Measurements from ENCODE around the gene HOXC11.

Gene HOXC11

DNA sequence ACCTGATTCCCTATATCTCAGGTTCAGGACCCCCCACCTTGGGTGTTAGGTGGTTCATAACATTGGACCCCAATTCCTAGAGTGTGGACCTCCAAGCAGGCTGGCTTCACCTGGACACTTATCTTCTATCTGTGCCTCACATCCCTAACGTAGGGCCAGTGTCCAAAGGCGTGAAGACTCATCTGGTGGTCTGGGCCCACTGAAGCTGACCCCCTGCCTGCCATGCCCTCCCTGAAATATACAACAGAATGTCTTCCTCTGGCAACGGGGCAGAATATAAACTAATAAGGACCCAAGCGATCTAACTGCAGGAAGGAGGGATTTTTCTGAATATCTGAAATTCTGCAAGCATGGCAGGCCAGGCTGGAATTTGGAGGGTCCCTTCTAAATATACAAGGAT is 28.7 kb upstream of the HOXC11 start:
- DNase-seq = no peak

DNA sequence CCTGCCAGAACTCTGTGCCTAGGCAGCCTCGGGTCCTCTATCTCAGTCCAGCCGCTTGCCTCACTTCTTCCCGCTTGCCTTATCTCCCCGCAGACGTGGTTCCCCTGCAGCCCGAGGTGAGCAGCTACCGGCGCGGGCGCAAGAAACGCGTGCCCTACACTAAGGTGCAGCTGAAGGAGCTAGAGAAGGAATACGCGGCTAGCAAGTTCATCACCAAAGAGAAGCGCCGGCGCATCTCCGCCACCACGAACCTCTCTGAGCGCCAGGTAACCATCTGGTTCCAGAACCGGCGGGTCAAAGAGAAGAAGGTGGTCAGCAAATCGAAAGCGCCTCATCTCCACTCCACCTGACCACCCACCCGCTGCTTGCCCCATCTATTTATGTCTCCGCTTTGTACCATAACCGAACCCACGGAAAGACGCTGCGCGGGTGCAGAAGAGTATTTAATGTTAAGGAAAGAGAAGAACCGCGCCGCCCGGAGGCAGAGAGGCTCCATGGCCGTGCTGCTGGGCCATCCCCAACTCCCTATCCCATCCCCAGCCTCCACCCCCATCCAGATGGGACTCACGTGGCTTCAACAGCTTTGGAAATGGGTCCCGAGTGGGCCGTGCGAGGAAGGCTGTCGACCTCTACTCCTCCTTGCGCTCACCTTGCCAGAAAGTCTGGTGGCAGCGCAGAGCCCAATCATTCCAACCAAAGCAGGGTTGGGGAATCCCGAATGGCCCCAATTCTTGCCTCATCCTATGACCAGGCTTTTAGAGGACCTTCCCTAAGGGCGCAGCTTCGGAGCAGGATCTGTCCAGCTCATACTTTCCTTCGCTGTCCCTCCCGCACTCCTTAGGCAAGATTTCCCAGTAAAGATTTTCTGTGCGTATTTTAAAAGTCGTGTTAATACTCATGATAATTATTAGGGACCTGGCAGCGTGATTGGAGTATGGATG is 27.7 kb upstream of the HOXC11 start:
- DNase-seq = no peak

DNA sequence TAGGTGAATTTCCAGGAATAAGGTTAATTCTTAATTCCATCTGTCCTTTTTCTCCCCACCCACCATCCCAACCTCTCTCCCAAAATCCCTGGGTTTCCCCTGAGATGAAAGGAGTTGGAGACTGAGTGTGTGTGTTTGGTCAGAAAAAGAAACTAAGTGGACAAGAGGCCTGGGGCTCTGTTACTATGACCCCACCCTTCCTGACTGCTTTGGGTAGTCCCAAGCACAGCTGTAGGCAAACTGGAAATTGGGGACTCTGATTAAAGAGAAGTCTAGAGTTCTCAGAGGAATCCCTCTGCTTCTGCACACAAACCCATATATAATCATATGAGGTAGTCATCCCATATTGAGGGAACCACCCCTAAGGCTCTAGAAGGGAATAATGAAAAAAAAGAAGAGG is 25.2 kb upstream of the HOXC11 start:
- DNase-seq = no peak

DNA sequence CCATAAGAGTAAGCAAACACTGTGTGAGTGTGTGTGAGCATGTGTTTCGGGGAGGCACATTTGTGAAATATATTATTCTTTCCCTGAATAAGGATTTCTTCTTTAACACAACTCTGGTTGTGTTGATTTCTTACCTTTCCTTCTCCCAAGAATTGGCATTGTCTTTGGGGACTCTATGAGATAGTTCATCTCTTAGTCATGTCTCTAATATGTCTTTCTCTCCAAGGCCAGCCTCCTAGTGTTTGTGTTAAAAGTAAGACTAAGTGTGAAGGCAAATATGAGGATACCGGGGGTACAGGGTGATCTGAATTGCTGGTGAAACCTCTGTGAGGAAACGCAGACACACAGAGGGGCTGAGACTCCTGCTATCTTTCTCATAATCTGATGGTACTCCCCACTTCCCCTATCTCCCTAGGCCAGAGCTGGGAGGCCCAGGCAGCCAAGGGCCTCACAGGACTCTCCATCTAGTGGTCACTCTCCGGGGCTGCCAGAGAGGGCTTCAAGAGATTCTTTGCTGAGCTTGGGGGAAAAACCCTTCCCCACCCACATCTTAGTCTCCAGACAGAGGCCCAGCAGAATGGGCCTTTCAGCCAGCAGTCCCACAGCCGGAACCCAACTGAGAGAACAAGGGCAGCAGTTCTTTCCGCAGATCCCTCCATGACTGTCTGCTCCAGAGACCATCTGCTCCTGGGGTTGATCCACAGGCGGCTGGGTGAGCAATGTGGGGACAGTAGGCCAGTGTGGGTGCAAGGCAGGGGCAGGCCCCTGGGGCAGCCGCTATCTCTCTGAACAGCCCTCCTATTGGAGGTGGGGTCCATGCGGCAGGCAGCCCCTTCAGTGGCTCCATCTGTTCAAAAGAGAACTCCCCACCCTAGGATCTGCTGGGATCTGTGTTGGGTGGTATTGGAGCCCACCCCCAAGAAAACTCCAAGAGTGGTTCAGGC is 24.0 kb upstream of the HOXC11 start:
- DNase-seq = no peak

DNA sequence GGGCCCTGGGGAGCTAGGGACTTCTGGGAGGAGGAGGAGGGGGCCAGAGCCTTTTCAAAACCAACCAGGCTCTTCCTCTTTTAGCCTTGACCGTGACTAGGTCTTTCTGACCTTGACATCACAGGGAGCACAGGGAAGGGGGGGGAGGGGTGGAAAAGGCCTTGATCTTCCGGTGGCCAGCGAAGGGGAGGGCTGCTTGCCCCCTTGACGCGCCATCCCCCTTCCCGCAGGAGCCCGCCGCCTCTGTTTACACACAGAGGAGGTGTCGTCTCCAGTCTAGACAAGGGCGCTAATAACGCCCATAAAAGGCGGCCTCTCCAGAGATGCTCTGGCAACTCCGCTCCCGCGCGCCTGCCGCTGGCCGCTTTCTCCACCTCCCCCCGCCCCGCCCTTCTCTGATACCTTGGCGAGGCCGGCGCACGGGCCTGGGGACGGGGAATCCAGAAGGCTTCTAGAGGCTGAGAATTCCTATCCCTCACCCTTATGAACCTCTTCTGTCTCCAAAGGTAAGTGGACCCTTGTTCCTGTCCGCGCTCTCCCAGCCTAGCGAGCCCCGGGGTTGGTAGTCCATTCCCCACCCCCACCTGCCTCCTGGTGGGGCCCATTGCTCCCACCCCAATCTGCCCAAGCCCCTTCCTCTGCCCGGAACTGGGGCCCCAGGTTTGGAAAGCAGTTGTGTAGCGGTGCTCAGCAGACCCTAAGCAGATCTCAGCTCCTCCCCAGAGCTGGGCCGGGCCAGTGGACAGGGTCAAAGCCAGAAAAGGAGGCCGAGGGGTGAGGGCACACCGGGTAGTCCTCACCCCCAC is 23.1 kb upstream of the HOXC11 start:
- DNase-seq = no peak

DNA sequence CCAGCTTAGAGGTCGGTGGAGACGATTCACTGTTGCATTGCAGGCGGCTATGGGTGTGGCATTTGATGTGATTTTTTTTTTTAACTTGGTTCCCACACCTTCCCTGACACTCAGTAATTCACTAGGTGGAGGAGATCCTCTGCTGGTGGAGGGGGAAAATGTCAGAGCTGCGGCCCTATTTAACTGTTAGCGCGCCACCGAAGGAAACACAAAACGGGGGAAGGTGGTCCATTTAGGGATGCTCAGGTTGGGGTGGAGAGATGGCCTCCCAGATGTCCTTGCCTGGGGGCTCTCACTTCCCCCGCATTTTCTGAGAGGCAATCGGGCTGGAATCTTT is 22.5 kb upstream of the HOXC11 start:
- no peak for DNase-seq

DNA sequence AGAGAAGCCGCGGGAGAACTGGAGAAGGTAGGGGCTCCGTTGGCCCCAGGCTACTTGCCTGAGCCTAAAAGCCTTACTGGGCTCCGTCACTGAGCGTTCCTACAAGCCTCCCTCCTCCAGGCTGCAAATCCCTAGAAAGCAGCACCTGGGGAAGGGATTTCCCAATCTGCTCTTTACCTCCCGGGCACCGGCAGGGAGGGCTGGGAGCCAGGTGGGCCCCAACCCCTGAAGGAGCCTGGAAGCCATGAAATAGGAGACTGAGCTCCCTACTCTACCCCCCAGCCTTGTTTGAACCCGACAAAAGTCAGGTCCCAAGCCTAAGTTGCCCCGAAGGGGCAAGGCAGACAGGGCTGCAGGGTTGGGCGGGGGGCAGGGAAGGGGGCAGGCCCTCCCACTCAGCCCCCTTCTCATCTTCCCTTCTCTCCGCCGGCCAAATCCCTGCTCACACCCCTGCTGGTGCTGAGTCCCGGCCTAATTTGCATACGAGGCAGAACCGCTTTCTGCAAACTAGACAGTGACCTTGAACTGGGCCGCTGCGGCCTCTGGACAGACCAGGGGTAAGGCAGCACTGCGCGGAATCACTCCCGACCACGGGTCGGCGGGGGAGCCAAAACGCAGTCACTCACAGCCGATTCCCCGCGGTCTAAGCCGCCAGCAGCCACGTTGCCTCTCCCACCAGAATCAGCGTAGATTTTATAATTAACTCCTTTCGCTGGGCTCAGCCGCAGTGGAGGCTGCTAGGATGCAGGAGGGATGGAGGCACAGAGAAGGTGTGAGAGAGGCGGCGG is 21.9 kb upstream of the HOXC11 start:
- DNase-seq = no peak

DNA sequence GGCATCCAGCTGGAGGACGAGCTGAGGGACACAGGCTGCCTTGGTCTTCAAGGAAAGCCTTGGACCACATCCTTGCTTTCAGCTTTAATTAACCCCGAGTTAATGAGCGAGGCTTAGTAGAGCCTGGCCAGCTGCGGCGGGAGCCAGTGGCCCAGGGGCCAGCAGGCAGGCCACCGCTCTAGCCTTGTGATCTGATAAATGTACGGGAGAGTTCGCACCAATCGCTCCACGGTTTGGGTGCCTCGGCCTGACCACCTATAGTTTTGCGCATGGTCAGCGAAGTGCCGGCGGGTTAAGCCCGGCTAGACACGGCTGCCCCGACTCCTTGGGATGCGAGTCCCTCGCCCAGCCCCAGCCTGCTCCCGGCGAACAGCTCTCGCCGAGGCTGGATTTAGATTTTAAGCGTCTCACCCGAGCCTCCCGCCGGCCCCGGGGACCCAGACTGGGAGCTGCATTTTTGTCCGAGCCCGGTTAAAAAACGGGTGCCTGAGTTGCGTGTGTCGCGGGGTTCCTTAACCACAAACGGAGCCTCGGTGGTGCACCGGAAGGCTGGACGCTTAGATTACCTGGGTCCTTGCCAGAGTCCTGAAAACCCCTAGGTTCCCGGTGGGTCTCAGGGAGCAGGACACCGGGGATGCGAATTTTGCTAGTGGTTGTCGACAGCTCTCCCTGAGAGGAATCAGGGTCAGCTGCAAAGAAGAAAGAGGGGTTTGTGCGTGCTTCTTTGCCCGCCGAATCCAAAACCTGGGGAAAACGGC is 21.2 kb upstream of the HOXC11 start:
- no peak for DNase-seq

DNA sequence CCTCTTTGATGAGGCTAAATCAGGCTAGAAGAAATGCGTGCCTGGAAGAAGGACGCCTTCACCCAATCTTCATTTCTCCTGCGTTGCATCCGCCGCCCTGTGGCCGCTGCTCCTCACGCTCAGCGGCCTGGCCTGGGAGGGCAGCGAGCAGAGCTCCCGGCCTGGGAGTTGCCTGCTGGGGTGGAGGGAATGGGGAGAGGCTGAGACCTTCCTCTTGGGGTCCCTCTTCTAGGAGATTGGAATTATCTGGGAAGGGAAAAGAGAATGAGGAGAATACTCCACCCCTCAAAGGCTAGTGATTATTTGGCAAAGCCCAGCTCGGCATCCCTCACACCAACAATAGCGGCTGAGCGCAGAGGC is 20.6 kb upstream of the HOXC11 start:
- no peak for DNase-seq

DNA sequence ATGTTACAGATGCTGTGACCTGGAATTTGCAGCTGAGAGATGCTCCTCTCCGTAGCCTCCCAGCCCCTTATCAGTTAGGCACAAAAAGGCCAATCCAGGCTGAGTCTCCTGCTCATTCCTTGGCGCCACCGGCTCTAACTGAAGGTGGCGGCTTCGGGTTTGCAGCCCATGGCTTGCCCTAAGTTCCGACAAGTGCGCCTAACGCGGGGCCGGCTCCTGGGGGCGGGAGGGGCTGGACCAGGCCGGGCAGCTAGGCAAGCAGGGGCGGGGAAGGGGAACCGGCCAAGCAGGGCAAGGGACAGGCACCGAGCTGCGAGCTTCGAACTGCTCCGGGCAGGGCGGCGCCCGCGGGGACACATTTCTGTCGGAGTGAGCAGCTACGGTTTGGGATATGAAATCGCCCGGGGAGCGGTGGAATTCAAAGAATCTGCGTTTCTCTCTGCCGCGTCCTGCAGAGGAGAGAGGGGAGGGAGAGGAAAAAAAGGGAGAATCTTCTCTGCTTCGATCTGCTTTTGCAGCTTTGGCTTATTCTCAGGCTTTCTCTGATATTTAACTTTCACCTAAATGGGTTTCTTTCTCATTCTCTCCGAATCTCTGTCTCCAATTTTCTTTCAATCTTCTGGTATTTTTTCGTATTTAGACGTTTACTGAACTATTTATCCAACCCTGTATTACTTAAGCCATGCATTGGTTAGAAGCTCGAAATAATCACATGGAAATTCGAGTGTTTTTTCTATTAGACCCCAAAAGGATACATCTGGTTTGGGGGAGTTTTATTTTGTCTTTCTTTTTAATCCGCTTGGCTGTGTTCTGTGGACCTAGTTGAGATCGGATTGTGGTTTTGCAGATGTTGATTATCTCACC is 19.8 kb upstream of the HOXC11 start:
- DNase-seq = no peak

DNA sequence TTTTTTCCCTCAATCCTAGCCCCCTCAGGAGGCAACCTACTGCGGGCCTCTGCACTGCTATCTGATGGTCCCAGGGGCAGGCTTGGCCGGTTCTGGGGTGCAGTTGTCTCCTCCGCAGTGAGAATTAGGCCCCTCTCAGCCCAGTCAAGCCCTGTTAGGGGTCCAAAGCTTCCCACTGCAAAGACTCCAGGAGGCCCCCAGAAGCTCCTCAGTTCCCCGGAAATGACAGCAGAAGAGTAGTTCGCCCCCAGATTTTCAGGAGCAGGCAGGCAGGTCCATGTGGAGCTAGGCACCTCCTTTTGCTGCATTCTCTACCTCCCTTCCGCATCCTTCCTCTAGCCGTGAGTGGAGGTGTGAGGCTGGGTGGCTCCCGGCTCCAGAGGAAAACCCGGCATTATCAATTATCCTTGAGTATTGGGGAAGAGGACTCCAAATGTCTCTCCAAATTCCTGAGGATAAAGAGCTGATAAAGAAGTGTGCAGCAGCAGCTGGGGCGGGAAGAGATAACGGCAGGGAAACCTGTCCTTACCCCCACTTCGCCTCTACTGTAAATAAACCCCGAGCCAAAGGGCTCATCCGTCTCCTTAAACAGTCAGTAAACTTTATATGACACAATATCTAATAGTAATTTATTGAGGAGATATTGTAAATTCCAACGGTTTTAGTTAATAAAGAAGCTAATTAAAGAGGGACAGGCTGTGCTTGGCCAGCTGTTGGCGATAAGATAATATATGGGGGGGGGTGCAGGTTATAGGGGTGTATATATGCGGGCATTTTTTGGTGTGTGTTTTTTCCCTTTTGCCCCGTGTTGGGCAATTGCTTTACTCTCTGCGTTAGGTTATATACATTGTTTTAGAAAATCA is 18.9 kb upstream of the HOXC11 start:
- DNase-seq = no peak

DNA sequence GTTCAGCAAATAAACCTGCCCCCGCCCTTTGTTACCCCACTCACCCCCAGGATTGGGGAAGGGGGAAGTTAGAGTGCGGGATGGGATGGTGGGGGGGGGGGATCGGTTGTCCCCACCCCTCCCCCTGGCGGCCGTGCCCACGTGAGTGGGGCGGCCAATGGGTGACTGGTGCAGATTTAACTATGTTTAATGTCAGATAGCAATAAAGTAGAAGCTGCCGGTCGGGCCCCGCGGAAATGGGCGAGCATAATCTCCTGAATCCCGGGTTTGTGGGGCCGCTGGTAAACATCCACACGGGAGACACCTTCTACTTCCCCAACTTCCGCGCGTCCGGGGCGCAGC is 18.3 kb upstream of the HOXC11 start, which contains the start of gene HOXC12:
TSS of gene HOXC12 (plus strand) at position 210 of the 342 bp plus-strand sequence. CDS start at position 237, 27 bp downstream.
- DNase-seq = no peak

DNA sequence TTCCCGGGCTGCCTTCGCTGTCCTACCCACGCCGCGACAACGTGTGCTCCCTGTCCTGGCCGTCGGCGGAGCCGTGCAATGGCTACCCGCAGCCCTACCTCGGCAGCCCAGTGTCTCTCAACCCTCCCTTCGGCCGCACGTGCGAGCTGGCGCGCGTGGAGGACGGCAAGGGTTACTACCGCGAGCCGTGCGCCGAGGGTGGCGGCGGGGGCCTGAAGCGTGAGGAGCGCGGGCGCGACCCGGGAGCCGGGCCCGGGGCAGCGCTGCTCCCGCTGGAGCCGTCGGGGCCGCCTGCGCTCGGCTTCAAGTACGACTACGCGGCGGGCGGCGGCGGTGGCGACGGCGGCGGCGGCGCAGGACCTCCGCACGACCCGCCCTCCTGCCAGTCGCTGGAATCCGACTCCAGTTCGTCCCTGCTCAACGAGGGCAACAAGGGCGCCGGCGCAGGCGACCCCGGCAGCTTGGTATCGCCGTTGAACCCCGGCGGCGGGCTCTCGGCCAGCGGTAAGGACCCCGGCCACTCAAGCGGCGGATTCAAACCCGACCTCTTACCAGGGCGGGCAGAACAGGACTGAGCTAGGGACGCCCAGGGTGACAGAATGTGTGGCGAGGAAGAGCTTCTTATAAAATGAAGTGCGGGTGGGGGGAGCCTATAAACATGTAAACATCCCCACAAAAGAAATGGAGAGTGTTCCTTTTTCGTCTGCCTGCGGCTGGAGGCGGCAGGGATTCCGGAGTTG is 17.7 kb upstream of the HOXC11 start:
- DNase-seq = no peak

DNA sequence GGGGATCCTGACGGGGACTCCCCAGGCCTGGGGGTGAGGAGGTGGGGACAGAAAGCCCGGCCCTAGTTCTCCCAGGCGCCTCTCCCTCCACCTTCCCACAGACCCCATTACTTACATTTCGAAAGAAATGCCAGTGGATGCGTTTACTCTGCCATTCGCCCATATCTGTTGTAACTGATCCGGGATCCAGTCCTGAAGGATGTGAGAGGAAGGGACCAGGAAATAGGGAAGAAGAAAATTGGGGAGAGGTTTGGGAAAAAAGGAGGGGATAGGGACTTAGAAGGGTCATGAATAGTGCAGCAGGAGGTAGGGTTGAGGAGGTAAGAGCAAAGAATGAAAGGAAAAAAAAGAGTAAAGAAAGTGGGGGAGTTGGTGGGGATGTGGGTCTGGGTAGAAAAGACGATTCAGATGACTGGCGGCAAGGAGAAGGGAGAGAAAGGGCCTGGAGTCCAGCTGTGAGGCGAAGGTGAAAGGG is 17.1 kb upstream of the HOXC11 start:
- DNase-seq = no peak

DNA sequence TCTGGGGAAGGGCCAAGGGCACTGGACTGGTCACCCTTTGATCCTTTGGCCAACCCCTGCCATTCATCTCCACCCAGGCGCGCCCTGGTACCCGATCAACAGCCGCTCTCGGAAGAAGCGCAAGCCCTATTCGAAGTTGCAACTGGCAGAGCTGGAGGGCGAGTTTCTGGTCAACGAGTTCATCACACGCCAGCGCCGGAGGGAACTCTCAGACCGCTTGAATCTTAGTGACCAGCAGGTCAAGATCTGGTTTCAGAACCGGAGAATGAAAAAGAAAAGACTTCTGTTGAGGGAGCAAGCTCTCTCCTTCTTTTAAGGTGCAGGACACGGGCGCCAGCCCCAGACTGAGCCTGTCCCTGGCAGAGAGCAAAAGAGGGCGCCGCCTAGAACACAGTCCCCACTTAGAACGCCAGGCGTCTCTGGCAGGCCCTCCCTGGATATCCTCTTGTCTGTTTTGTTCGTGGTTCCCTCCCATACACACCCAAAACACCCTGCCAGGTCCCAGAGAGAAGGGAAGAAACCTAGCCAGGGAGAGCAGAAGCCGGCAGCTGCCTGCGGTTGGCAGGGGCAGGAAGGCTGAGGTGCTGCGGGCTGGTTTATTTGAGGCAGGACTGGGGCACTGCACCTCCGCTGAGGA is 16.6 kb upstream of the HOXC11 start:
- no peak for DNase-seq

DNA sequence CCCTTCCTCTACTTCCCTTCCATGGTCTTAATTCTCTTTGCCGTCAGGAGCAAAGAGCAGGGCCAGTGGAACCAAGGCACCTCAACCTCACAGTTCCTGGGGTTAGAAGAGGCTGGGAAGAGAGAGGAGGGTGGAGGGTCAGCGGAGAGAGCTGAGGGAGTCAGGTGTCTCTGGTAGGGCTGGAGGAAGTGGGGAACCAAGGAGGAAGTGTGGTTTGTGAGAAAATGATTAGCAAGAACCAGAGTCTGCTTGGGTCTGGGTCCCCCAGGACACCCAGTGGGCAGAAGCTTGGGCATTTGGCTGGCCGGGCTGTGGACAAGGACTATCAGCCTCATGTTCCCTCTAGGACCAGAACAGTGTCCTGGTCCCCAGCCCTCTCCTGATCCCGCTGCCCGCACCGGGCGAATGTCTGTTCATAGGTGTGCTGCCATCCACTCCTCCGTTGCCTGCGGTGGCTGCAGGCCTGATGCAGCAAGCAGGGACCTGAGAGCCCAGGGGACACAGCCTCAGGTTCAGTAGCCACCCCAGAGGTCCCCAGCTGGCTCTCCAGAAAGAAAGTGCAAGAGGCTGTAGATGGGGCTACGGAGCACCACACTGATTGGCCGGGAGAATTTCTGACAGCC is 15.9 kb upstream of the HOXC11 start:
- no peak for DNase-seq

DNA sequence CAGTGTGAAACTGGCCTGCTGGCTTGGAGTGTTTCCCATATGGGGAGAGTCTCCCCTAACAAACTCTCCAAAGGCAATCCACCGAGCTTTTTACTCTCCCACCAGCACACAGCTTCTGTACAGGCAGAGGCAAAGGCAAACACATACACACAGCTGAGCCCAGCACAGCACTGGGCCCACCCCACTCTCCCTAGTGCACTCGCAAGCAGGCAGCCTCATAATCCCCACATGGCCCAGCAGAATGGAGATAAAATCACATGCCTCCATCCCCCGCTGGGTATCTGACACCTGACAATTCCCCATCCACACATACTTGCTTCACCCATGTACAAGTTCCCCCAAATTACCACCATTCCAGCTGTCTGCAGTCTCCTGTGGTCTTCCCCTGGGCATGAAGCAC is 14.8 kb upstream of the HOXC11 start:
- DNase-seq = no peak

DNA sequence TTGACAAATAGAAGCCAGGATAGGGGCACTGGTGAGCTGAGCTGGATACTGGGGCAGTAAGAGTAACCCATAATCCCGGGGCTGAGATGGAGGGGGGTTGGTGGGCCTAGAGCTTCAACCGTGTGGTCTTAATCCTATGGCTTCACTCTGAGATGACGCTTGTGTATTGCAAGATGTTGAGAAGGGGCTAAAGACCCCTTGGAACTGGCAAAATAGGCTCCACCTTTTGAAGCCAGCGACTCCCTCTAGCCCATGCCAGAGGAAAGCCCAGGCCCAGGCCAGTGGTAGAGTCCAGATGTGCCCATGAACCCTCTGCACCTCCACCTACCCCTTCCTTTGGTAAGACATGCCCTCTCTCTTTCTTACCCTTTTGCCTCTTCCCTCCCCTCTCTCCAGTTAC is 13.6 kb upstream of the HOXC11 start:
- no peak for DNase-seq

Data from NCI-H1048 (cell line).